Stimulated activated CD8-positive, alpha-beta memory T cell treated with anti-CD3 and anti-CD28 coated beads, Interleukin-4, amount 100 ng/mL, for 24 hours (primary cell): Measurements from ENCODE around the gene PTBP1.

ENCODE experiments used
- DNase-seq: peaks from one replicate; pipeline ENCODE4 v3.0.0-alpha.2; 2020; ENCODE audit warnings: low read depth

Gene PTBP1

DNA sequence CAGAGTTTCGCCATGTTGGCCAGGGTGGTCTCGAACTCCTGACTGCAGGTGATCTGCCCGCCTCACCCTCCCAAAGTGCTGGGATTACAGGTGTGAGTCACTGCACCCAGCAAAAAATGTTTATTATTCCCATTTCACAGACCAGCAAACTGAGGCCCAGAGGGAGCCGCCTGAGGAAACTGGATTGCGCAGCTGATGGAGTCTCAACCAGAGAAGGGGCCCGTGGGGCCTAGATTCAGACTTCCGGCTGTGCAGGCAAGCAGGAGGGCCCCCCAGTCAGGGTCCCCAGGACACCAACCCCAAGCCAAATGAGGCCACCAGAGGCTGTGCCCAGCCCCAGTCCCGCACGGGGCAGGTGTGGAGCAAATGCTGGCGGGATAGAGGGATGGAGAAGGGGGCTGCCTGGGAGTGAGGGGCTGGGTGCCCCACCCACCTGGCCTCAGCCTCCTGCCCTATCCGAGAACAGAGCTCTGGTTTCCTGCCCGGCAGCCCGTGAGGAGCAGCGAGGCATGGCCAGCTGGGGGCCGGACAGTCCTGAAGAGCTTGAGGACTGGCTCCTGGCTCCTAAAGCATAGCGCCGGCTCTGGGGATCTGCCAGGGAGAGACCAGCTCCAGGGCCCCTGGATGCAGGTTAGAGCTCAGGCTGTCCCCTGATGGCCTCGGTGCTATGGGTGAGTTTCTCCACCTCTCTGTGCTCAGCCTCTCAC, 24.4 kb upstream of the PTBP1 start:
- DNase-seq = no peak

DNA sequence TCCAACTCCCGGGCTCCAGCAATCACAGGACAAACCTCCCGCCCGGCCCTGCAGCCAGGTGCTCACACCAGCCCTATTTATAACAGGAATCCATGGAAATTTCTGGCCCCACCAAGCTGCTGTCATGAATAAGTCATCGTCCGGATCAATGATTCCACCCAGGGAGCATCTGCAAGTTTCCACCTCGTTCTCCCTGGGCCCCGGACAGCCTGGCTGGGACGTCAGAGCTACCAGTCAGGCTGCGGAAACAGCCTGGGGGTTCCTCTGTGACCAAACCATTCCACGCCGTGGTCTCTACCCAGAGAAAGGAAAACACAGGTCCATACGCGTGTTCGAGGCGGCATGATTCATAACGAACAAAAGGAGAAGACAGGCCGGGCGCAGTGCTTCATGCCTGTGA, 20.7 kb upstream of the PTBP1 start:
- no peak for DNase-seq

GRCh38 chr19:778910-779653, 18.2 kb upstream of the PTBP1 start:
- no peak for DNase-seq

DNA sequence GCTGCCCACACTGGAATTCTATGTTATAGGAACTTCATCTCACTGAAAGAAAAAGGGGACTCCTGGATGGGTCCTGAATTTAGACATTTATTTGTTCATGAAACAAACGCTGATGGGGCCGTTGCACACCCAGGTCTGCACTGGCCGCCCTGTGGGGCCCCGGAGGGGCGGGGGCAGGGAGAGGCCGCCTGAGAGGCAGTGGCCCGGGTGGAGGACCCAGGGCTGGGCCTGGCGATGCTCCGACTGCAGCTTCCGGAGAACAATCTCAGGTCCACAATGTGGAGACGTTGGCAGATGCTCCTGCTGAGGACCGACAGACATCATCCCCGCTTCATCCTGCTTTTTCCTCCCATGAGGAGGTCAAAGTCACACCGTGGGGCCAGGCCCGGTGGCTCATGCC, 16.3 kb upstream of the PTBP1 start:
- no peak for DNase-seq

DNA sequence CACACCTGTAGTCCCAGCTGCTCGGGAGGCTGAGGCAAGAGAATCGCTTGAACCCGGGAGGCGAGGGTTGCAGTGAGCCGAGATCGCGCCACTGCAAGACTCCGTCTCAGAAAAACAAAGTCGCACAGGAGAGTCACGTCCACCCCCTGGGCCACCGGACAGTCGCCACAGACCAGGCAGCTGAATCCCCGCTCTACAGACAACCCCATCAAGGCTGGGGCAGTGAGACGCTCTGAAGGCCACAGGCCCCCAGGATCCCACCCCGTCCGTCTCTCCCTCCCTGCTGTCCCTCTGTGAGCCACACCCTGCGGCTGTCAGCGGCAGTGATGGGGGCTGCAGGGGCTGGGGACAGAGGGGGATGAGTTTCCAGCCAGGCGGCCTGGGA, 15.5 kb upstream of the PTBP1 start:
- no peak for DNase-seq

GRCh38 chr19:782185-782877, 14.9 kb upstream of the PTBP1 start:
- no peak for DNase-seq

DNA sequence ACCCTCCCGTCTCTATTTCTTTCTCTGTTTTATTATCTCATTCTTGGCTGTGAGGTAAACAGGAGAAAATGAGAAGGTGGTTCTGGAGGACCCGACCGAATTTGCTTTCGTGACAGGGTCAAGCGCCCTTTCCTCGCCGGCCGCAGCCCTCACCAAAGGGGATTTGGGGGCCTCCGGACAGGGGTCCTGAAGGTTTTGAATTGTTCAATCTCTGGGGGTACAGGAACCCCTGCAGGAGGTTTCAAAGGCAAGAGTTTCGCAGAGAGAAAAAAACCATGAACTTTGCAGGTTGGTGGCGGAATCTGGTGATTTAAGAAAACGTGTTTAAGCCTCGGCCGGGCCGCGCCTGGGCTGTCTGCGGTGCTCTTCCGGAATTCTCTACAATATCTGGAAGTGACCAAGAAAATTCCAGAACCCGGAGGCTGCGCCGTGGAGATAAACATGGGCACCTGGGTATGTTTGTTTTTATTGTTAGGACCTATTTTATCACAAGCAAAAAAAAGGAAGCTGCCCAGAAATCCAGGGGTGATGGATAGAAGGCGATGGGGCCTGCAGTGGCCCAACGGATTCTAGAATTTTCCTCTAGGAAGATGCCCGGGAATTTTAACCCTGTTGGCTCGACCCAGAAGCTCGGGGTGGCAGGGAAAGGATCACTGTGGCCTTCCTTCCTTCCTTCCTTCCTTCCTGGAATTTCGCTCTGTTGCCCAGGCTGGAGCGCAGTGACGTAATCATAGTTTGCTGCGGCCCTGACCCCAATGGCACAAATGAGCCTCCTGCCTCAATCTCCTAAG, 14.2 kb upstream of the PTBP1 start:
- no peak for DNase-seq

GRCh38 chr19:784541-784940, 12.7 kb upstream of the PTBP1 start:
- no peak for DNase-seq

DNA sequence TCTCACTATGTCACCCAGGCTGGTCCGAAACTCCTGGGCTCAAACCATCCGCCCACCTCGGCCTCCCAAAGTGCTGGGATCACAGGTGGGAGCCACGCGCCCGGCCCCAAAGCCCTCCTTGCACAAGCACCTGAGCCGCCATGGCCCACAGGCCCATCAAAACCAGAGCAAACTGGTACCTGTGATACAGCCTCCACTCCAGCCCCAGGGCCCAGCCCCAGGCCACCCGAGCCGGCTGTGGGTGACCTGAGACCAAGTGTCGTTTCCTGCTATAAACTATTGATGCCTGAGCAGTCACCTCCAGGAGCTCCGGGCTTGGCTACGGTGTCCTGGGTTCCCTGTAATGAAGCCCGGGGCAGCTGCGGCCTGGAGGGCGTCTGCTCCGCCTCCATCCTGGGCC, 9.7 kb upstream of the PTBP1 start:
- DNase-seq = no peak

DNA sequence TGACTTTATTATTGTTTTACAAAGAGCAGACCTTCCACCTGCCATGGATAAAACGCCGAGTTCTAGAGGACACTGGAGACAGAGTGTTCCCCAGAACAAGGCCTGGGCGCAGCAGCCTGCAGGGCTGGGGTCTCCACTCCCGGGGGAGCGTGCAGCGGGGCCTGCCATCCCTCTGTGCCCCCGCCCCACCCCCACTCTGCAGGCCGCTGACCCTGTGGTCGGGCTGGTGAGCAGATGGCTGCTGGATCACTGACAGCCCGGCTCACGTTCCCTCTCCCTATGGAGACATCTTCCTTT, 8.6 kb upstream of the PTBP1 start:
- DNase-seq = no peak

DNA sequence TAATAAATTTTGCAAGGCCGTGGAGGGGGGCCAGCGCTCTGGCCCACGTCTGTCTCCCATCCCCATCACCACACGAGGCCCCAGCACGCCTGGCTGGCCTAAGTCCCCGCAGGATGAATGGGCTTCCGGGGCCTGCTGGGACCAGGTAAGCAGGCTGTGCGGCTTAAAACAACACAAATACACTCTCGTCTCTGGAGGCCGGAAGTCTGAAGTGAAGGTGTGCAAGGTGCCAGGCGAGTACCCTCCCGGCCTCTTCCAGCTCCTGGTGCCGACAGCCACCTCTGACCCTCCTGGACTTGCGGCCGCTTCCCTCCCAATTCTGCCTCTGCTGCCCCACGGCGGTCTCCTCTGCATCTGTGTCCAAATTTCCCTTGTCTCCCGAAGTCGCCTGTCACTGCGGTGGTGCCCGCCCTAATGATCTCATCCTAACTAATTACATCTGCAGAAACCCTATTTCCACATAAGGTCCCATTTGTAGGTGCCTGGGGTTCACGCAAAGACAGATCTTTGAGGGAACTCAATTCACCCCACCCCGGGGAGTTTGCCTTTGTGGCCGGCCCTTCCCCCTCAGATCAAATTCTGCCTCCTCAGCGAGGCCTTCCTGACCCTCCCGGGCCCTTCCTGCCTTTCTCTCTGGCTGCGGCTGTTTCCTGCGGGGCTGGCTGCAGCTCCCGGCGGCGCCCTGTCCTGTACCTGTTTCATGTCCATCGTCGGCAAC, 8.1 kb upstream of the PTBP1 start:
- DNase-seq = no peak

GRCh38 chr19:789701-790060, 7.6 kb upstream of the PTBP1 start:
- DNase-seq = no peak

DNA sequence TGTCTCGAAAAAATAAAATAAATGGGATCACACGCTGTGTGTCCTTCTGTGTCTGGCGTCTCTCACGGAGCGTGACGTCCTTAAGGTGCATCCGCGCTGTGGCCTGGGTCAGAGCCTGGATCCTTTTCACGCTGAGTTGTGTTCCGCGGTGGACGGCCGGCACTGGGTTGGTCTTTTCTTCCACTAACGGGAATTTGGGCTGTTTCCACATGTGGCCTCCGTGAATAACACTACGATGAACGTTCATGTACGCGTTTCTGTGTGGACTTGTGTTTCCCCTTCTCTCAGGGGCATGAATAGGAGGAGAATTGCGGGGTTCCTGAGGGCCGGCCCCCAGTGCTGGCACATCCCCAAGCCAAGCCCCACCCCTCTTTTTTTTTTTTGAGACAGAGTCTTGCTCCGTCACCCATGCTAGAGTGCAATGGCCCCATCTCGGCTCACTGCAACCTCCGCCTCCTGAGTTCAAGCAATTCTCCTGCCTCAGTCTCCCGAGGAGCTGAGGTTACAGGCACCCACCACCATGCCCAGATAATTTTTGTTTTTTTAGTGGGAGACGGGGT, 6.2 kb upstream of the PTBP1 start:
- DNase-seq = no peak

GRCh38 chr19:791567-792305, 5.5 kb upstream of the PTBP1 start:
- no peak for DNase-seq

DNA sequence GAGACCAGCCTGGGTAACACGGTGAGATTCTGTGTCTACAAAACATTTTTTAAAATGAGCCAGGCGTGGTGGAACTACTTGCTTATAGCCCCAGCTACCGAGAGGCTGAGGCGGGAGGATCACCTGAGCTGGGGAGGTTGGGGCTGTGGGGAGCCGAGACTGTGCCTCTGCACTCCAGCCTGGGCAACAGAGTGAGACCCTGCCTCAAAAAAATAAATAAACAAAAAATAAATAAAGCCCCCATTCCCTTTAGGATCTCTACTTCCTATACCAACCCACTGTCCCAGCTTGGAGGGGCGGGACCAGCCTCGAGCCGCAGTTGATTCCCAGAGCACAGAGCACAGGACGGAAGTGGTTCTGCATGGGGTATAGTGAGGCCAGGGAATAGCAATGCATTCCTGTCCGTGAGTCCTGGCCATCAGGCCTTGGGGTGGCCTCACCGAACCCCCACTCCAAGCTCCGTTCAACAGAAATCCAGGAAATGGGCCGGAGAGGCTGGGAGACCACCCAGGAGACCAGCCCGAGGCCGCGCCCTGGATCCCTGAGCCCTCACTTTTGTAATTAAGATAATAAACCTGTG, 4.9 kb upstream of the PTBP1 start:
- no peak for DNase-seq

DNA sequence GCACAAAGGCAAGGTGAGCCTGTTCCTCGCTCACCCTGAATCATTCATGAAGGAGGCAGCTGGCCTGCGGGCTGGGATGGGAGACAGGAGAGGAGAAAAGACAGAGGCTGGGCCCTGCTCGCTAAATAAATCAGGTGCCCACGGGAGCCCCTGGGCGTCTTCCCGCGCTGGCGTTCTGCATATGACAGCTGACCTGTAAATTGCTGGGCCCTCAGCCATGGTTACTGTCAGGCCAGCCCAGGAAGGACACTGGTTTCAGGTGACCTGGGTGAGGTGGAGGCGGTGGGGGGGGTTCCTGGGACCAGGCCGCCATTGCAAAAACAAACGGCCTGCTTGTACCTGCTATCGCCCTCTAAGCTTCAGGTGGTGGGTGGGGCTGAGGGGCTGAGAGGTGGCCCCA, 3.4 kb upstream of the PTBP1 start:
- DNase-seq = no peak

DNA sequence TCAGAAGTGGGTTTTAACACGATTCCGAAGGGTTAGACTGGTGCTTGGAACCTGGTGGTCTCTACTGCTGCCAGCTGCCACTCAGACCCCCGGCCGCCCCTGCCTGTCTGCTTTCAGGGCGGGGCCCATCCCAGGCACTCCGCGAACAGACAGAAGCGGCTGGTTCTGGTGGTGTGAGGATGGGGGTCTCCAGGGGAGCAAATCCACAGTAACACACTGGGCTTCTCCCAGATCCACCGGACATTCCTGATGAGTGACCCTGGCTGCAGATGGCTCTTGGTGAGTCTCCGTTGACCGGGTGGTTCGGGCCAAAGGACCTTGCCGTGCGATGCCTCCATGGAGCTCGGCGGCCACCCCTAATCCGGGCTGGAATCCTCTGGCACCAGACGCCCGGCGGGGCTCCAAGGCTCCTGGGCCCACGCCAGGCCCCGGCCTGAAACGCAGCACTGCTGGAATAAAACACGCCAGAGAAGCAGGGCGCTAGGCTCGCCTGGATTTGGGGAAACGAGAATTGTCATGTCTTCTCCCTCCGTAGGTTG, 2.1 kb upstream of the PTBP1 start:
- no peak for DNase-seq

- DNase-seq = no peak
Observed at GRCh38 chr19:795691-796581, 1.3 kb upstream of the PTBP1 start.
